Natural killer cell treated with Interleukin-12 subunit alpha and Interleukin-12 subunit beta and Interleukin-15 and Interleukin-18, amount 100 ng/mL, for 72 hours (primary cell): ENCODE results near the gene RGS3. TPM values are rescaled to one million over a fixed set of nuclear protein-coding genes. Genes with fewer than 3 reads are reported as not detected.

Experiments used
- ATAC-seq, 2 donors: fragments of 150-1000 bp; cut with Tn5 transposase in 1 of 2; sonication (Bioruptor Pico), chemical (Tn5 transposase) in 1 of 2; 2 replicates each; pipeline ENCODE4 v1.10.0; 2021
- DNase-seq: peaks from one replicate; pipeline ENCODE4 v3.0.0; 2022; ENCODE audit warnings: low spot score
- H3K27ac Mint-ChIP-seq, 2 donors: 1 replicate in 1 of 2; 2 replicates in 1 of 2; pipeline ENCODE4 v1.8.0; 2022; ENCODE audit warnings: mixed read lengths in 2 of 2, mild to moderate bottlenecking in 1 of 2, moderate library complexity in 1 of 2
- H3K27me3 Mint-ChIP-seq, 2 donors: 1 replicate in 1 of 2; 2 replicates in 1 of 2; pipeline ENCODE4 v1.8.0; 2022; ENCODE audit warnings: mixed read lengths in 2 of 2
- H3K36me3 Mint-ChIP-seq: one replicate; pipeline ENCODE4 v1.8.0; 2022; ENCODE audit warnings: mixed read lengths
- H3K4me1 Mint-ChIP-seq, 2 donors: 1 replicate in 1 of 2; 2 replicates in 1 of 2; pipeline ENCODE4 v1.8.0; 2022; ENCODE audit warnings: low read depth in 2 of 2, mixed read lengths in 2 of 2, mild to moderate bottlenecking in 1 of 2
- H3K4me3 Mint-ChIP-seq: one replicate; pipeline ENCODE4 v1.8.0; 2022; ENCODE audit warnings: mixed read lengths
- H3K9me3 Mint-ChIP-seq: 2 replicates; pipeline ENCODE4 v1.8.0; 2022; ENCODE audit warnings: mixed read lengths
- total RNA-seq, 2 donors: library from RNA; stranded (reverse); gene quantifications; one replicate each; pipeline ENCODE4 v1.2.3, GENCODE V29; 2022

Gene RGS3
- total RNA-seq, 2 donors from 2014 or later: 71.7 to 144 TPM

GRCh38 chr9:113580041-113580953, 116.8 kb downstream of the RGS3 start:
- H3K9me3 Mint-ChIP-seq: no peaks in the 10 kb centered on the region
- peaks cover 84% of the 10 kb centered on the region in 2 donors for H3K4me1 Mint-ChIP-seq
- no peaks in the 10 kb centered on the region for H3K27me3 Mint-ChIP-seq
- ATAC-seq: peak in 1 of 2 donors; percentile 1
- no peak for DNase-seq
- no peaks in the 10 kb centered on the region for H3K36me3 Mint-ChIP-seq
- peak overlapping the region; percentile 96 for H3K27ac Mint-ChIP-seq
- peak overlapping the region; percentile 80 for H3K4me3 Mint-ChIP-seq

DNA sequence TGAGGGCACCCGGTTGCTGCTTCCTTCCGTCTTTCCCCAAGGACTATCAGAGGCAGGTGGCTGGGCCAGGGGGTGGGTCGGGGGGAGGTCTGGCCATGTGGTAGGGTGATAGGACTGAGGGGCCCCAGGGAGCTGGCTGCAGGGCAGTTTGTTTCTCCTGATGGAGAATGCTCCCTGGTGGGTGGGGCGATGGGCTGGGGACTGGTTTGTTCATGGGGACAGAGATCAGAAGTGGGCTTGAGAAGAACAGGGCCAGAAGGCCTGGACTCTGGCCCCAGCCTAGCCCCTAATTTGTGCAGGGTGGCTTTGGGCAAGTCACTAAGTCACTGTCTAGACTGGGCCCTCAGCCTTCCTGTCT, 117.4 kb downstream of the RGS3 start:
- Mint-ChIP-seq H3K9me3 (no peaks in the 10 kb centered on the region), H3K4me3 (peak overlapping the region; percentile 80), H3K27me3 (no peaks in the 10 kb centered on the region), H3K4me1 (peaks cover 84 to 85% of the 10 kb centered on the region in 2 donors), H3K27ac (peak overlapping the region; percentile 96), H3K36me3 (no peaks in the 10 kb centered on the region)
- ATAC-seq (no peak), DNase-seq (no peak)

DNA sequence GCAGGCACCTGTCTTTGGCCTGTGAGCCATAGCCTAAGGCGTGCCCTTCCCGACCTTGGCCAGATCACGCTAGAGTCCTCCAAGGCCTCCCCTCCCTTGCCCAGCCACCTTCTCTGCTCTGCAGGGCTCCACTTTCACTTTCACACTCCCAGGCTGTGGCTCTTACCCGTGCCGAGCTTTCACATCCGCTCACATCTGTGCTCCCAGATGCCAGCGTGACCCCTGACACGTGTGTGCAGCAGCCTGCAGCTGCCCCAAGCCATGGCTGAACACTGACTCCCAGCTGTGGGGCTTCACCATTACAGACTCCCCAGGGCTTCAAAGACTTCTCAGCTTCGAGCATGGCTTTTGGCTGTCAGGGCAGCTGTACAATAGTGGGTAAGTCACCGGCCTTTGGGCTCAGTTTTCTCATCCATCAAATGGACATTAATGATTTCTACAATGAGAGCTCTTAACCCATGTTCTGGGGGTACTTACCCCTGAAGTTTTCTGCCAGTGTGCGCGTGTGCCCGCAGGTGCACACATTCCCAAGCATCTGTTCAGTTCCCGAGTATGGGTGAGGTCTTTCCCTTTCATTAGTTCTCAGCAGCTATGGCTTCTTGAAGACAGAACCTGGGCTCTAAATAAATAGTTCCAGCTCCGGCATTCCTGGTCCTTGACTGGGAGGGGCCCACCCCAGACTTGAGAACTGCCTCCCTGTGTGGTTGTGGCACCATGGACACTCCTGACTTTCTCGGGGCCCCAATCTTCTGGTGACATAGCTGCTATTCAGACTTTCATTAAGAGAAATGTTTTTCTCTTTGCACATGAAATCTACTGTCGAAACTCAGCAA, 118.6 kb downstream of the RGS3 start:
- ATAC-seq (peak; percentile 68 to 74), DNase-seq (peak; percentile 86)
- H3K27me3 Mint-ChIP-seq: no peaks in the 10 kb centered on the region
- peaks cover 85 to 89% of the 10 kb centered on the region in 2 donors for H3K4me1 Mint-ChIP-seq
- H3K9me3 Mint-ChIP-seq: no peaks in the 10 kb centered on the region
- peak overlapping the region; percentile 96 for H3K27ac Mint-ChIP-seq
- H3K36me3 Mint-ChIP-seq: no peaks in the 10 kb centered on the region
- peak overlapping the region; percentile 80 for H3K4me3 Mint-ChIP-seq

DNA sequence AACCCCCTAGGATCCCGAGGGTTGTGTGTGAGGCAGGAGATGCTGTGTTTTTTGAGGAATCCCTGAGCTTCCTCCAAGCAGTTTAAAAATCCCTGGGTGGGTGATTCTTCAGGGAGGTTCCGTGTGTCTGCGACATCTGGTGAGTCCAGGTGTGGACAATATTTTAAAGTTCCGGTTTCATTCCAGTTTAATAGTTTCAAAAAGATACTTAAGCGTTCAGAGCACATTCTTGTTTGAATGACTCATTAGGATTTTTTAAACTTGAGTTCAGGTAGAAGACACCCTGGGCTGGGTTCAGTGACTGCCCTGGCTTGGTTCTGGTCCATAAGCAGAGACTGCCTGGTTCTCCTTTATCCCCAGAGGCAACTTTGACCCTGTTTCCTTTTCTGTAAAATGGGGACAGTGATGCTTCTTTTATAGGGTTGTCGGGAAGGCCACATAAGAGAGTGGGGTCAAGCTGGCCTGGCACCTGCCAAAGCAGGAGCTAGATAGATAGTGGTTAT, 119.2 kb downstream of the RGS3 start:
- Mint-ChIP-seq H3K36me3 (no peaks in the 10 kb centered on the region), H3K4me3 (peak overlapping the region; percentile 15), H3K27ac (peak overlapping the region; percentile 96), H3K9me3 (no peaks in the 10 kb centered on the region), H3K27me3 (no peaks in the 10 kb centered on the region), H3K4me1 (peaks cover 79 to 83% of the 10 kb centered on the region in 2 donors)
- DNase-seq (no peak), ATAC-seq (no peak)

DNA sequence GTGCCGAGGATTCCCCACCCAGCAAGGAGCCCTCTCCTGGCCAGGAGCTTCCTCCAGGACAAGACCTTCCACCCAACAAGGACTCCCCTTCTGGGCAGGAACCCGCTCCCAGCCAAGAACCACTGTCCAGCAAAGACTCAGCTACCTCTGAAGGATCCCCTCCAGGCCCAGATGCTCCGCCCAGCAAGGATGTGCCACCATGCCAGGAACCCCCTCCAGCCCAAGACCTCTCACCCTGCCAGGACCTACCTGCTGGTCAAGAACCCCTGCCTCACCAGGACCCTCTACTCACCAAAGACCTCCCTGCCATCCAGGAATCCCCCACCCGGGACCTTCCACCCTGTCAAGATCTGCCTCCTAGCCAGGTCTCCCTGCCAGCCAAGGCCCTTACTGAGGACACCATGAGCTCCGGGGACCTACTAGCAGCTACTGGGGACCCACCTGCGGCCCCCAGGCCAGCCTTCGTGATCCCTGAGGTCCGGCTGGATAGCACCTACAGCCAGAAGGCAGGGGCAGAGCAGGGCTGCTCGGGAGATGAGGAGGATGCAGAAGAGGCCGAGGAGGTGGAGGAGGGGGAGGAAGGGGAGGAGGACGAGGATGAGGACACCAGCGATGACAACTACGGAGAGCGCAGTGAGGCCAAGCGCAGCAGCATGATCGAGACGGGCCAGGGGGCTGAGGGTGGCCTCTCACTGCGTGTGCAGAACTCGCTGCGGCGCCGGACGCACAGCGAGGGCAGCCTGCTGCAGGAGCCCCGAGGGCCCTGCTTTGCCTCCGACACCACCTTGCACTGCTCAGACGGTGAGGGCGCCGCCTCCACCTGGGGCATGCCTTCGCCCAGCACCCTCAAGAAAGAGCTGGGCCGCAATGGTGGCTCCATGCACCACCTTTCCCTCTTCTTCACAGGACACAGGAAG, 120.2 kb downstream of the RGS3 start:
- no peaks in the 10 kb centered on the region for H3K27me3 Mint-ChIP-seq
- H3K4me3 Mint-ChIP-seq: no peak overlapping the region
- peak overlapping the region; percentile 96 for H3K27ac Mint-ChIP-seq
- no peaks in the 10 kb centered on the region for H3K9me3 Mint-ChIP-seq
- H3K36me3 Mint-ChIP-seq: no peaks in the 10 kb centered on the region
- peaks cover 76 to 83% of the 10 kb centered on the region in 2 donors for H3K4me1 Mint-ChIP-seq
- ATAC-seq (no peak), DNase-seq (peak; percentile 46)

DNA sequence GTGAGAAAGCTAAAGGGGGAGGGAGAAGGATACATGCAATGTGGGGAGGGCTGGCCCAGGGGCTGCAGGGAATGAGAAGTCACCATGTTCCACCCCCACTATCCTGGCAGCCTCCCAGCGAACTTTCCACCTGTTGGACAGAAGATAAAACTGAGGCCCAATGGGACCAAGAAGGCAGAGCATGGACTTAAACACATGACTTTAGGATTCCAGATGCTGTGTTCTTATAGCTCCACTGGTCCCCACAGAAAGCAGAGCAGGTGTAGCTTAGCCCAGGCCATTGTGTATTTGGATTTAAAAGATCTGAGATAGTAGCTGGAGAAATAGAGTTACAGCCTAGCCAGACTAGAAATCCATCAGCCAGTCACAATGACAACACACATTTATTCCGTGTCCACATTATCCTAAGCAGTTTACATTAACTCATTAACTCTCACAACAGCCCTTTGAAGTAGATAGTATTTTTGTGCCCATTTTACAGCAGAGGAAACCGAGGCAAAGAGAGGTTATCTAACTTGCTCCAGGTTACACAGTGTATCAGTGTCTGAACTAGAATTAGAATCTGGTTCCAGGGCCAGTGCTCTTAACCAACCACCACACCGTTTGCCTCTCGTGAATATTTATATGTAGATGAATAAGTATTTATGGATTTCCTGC, 121.0 kb downstream of the RGS3 start:
- Mint-ChIP-seq H3K27ac (peak overlapping the region; percentile 89 to 96), H3K36me3 (no peaks in the 10 kb centered on the region), H3K27me3 (no peaks in the 10 kb centered on the region), H3K4me3 (no peak overlapping the region), H3K9me3 (no peaks in the 10 kb centered on the region), H3K4me1 (peaks cover 72 to 82% of the 10 kb centered on the region in 2 donors)
- ATAC-seq (no peak), DNase-seq (no peak)

- no peak for DNase-seq
- Mint-ChIP-seq H3K27ac (peak overlapping the region; percentile 89 to 96), H3K9me3 (no peaks in the 10 kb centered on the region), H3K27me3 (no peaks in the 10 kb centered on the region), H3K4me1 (peaks cover 72 to 82% of the 10 kb centered on the region in 2 donors), H3K36me3 (no peaks in the 10 kb centered on the region), H3K4me3 (peak overlapping the region; percentile 58)
- ATAC-seq: peak in 1 of 2 donors; percentile 1
Observed at GRCh38 chr9:113585085-113585442, 121.5 kb downstream of the RGS3 start.

GRCh38 chr9:113585555-113585954, 122.0 kb downstream of the RGS3 start:
- ATAC-seq (no peak), DNase-seq (no peak)
- no peaks in the 10 kb centered on the region for H3K36me3 Mint-ChIP-seq
- no peaks in the 10 kb centered on the region for H3K27me3 Mint-ChIP-seq
- peaks cover 76 to 80% of the 10 kb centered on the region in 2 donors for H3K4me1 Mint-ChIP-seq
- H3K9me3 Mint-ChIP-seq: no peaks in the 10 kb centered on the region
- peak overlapping the region; percentile 58 for H3K4me3 Mint-ChIP-seq
- H3K27ac Mint-ChIP-seq: peak overlapping the region; percentile 89 to 96

GRCh38 chr9:113587471-113588031, 124.0 kb downstream of the RGS3 start:
- no peak for ATAC-seq
- H3K27ac Mint-ChIP-seq: peak overlapping the region; percentile 89 to 96
- DNase-seq: no peak

GRCh38 chr9:113588242-113588810, 124.8 kb downstream of the RGS3 start:
- Mint-ChIP-seq H3K27ac (peak overlapping the region; percentile 89 to 96), H3K4me1 (peaks cover 74 to 75% of the 10 kb centered on the region in 2 donors), H3K27me3 (no peaks in the 10 kb centered on the region), H3K36me3 (no peaks in the 10 kb centered on the region), H3K9me3 (no peaks in the 10 kb centered on the region), H3K4me3 (no peak overlapping the region)
- no peak for ATAC-seq
- DNase-seq: no peak

More at GRCh38 chr9:113587471-113588031, 124.0 kb downstream of the RGS3 start:
- Mint-ChIP-seq H3K4me3 (no peak overlapping the region), H3K9me3 (no peaks in the 10 kb centered on the region), H3K36me3 (no peaks in the 10 kb centered on the region), H3K4me1 (peaks cover 75 to 77% of the 10 kb centered on the region in 2 donors), H3K27me3 (no peaks in the 10 kb centered on the region)

DNA sequence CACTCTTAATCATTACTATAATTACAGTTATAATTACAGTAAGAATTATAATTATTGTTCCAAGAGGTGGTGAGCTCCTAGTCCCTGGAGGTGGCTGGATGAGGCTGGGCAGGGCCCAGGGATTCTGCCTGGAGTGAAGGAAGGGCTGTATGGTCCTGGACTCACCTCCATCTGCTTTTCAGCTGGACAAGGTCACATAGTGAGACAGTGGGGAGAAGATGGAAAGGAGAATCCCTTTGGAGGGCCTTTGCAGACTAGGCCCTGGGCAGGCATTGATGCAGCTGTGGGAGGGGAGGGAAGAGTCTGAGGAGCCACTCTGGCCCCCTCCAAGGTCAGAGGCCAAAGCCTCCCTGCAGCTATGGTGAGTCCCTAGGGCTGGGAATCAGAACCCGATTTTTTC, 125.4 kb downstream of the RGS3 start:
- Mint-ChIP-seq H3K27me3 (no peaks in the 10 kb centered on the region), H3K4me3 (no peak overlapping the region), H3K4me1 (peaks cover 70 to 71% of the 10 kb centered on the region in 2 donors), H3K9me3 (no peaks in the 10 kb centered on the region), H3K36me3 (no peaks in the 10 kb centered on the region), H3K27ac (peak overlapping the region; percentile 89 to 96)
- DNase-seq: no peak
- peak in 1 of 2 donors; percentile 1 for ATAC-seq

GRCh38 chr9:113589407-113589806, 125.9 kb downstream of the RGS3 start:
- ATAC-seq (peak; percentile 11 to 29), DNase-seq (no peak)
- Mint-ChIP-seq H3K9me3 (no peaks in the 10 kb centered on the region), H3K27me3 (no peaks in the 10 kb centered on the region), H3K4me1 (peaks cover 66 to 71% of the 10 kb centered on the region in 2 donors), H3K27ac (peak overlapping the region; percentile 89 to 96), H3K36me3 (no peaks in the 10 kb centered on the region), H3K4me3 (no peak overlapping the region)
